MG63 (cell line): ENCODE data around the gene POU6F2. TPM values are rescaled to one million over a fixed set of nuclear protein-coding genes. Genes with fewer than 3 reads are reported as not detected.
A peak's percentile ranks its signal among the peaks of the same experiment; 100 is the strongest.

Source experiments
- DNase-seq: peaks from one replicate; pipeline ENCODE4 v3.0.0-alpha.2; 2020
- H3K27me3 ChIP-seq: fragments of 250-450 bp; sonication (Bioruptor Pico); 2 replicates; pipeline ENCODE4 v1.5.1; 2020; ENCODE audit warnings: mild to moderate bottlenecking, moderate library complexity
- H3K36me3 ChIP-seq: fragments of 250-450 bp; sonication (Bioruptor Pico); 2 replicates; pipeline ENCODE4 v1.5.1; 2020; ENCODE audit warnings: mild to moderate bottlenecking, moderate library complexity
- H3K4me3 ChIP-seq: fragments of 250-450 bp; sonication (Bioruptor Pico); 2 replicates; pipeline ENCODE4 v1.5.1; 2020; ENCODE audit warnings: mild to moderate bottlenecking, moderate library complexity
- H3K9me3 ChIP-seq: fragments of 250-450 bp; sonication (Bioruptor Pico); 2 replicates; pipeline ENCODE4 v1.5.1; 2020; ENCODE audit warnings: mild to moderate bottlenecking, moderate library complexity
- total RNA-seq: library from RNA; depleted of rRNA; stranded (reverse); fragments of >200 nt; shearing (Covaris generic); gene quantifications from 2 replicates; pipeline ENCODE4 v1.2.3, GENCODE V29; 2014; ENCODE audit warnings: low replicate concordance

Gene POU6F2
- total RNA-seq, 1 experiment from 2014 or later = not detected

DNA sequence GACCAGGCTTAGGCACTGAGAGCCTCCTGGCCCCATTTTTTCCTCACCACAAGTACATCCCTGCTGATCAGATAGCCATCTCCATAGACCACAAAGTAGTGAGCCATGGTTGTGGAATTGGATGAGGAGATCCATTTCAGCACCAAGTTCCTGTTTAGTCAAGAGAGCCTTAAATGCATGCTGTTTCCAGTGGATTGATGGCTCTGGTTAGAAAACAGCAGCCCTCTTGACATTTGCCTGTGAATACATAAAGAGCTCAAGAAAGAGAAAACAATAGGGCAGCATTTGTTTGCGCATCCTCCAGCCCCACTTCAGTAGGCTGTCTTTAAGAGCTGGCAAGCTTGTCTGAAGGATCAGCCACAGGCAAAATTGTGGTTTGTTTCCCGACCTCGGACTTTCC is 251.2 kb downstream of the POU6F2 start:
- H3K36me3 ChIP-seq = no peaks in the 10 kb centered on the region
- no peak overlapping the region for H3K4me3 ChIP-seq
- no peaks in the 10 kb centered on the region for H3K27me3 ChIP-seq
- DNase-seq = no peak
- no peaks in the 10 kb centered on the region for H3K9me3 ChIP-seq

DNA sequence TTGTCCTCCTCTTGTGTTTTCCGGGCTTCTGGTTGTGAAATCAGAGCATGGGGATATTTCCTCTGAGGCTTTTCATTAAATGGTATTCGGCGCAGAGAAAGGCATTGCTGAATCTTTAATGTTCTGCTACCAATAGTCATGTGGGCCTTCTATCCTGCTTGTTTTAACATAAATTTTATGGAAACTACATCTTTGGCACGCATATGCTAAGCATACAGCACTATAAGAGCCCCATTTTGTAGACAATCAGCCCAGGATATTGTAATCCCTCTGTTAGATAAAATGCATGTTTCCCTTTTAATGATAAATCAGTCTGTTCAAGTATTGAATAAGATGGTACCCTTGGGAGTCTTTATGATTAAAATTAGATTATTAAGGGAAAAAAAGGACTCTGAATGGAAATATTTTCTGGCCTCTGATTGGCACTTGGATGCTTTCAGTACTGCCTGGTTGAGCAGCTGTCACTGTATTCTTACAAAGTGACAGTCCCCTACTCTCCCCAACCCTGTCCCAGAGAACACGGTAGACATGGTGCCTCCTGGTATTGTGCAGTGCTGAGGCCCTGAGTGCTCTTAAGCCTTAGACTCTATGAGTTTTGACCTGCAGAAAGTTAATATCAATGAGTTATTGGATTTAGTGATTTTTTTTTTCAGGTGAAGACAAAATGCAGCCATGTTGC is 256.3 kb downstream of the POU6F2 start:
- no peak for DNase-seq
- Histone ChIP-seq H3K9me3 (no peaks in the 10 kb centered on the region), H3K36me3 (no peaks in the 10 kb centered on the region), H3K27me3 (no peaks in the 10 kb centered on the region), H3K4me3 (no peak overlapping the region)

DNA sequence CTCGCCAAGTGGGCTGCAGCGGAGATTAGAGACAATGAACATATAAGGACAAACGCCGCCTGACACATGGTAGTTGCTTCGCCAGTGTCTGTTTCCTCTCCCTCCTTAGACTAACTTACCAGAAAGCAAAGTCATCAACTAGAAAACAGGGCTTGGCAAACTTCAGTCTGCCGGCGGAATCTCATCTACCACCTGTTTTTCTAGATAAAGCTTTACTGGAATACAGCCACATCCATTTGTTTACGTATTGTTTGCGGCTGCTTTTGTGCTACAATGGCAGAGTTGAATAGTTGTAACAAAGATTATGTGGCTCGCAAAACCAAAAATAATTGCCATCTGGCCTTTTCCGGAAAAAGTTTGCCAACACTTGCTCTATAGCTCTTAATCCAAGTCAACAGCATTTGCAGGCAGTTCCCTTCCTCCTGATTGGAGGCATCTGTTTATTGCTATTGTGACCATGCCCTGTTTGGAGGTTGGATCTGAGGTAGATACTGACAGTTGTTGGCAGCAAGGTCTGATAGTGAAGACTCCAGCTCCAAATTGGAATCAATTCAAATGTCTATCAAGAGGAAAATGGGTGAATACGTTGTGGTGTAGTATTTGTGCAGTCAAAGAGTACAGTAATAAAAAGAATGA is 260.6 kb downstream of the POU6F2 start:
- Histone ChIP-seq H3K36me3 (no peaks in the 10 kb centered on the region), H3K9me3 (no peaks in the 10 kb centered on the region; the same call in 1 of the 2 replicates), H3K4me3 (no peak overlapping the region), H3K27me3 (no peaks in the 10 kb centered on the region)
- DNase-seq = no peak

DNA sequence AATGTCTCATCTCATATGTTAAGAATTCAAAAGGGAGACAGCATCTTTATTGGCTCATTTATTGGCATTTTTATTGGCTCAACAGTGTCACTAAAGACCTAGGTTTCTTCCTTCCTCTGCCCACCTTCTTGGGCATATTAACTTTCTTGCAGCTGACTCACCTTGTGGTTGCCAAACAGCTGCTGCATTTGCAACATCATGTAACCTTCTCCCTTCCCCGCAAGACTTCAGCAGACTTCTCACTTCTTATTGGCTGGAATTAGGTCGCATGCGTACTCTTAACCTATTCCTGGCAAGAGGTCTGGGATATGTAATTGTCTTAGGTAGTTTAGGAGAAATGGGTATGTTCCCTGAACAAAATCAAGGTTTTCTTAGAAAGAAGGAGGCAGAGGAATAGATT is 263.2 kb downstream of the POU6F2 start:
- no peaks in the 10 kb centered on the region for H3K36me3 ChIP-seq
- no peaks in the 10 kb centered on the region; the same call in 1 of the 2 replicates for H3K9me3 ChIP-seq
- DNase-seq = no peak
- H3K4me3 ChIP-seq = no peak overlapping the region
- no peaks in the 10 kb centered on the region for H3K27me3 ChIP-seq

DNA sequence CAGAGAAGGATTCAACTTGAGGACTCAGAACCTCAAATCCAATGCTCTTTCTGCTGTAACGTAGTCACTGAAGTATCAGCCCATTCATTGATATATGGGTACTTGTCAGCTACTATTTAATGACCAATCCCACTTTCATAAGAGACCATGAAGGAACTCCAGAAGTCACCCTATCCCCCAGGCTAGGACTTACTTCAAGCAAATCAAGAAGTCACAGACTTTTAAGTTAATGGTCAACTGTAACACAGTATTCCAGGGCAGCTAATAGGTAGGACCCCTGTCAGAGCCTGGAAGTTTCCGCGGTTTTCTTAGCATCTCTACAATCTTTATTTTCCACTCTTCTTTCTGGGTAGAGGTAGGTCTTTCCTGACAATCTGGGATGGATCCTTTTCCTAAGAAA is 269.9 kb downstream of the POU6F2 start:
- no peak overlapping the region for H3K4me3 ChIP-seq
- no peak for DNase-seq
- no peaks in the 10 kb centered on the region; the same call in 1 of the 2 replicates for H3K9me3 ChIP-seq
- H3K36me3 ChIP-seq = no peaks in the 10 kb centered on the region
- no peaks in the 10 kb centered on the region for H3K27me3 ChIP-seq

DNA sequence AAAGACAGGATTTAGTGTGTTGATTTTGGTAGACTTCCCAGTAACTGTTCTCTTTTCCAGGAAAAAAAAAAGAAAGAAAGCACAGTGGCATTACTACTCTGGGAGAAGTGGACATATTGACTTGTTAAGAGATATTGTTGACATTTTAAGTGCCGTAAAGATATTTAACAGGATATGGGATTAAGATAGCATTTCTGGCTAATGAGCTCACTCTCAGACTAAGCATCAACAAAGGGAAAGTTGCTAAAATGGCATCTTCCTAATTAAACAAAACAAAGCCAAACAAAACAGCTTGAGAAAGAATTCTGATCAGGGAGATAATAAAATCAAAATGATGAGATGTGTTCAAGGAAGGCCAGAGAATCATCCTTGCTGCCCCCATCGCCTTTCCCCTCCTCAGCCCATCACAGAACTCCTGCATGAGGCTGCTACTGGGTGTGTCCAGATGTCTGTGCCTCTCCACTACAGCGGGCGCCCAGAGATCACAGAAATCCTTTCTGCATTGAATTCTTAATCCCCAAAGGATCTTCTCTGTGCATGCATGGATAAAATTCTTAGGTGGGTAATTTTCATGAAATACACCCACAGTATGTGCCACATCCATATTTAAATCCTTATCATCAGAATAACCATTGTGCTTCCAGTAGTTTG is 270.5 kb downstream of the POU6F2 start:
- Histone ChIP-seq H3K9me3 (no peaks in the 10 kb centered on the region), H3K36me3 (no peaks in the 10 kb centered on the region), H3K27me3 (no peaks in the 10 kb centered on the region), H3K4me3 (no peak overlapping the region)
- DNase-seq = no peak

DNA sequence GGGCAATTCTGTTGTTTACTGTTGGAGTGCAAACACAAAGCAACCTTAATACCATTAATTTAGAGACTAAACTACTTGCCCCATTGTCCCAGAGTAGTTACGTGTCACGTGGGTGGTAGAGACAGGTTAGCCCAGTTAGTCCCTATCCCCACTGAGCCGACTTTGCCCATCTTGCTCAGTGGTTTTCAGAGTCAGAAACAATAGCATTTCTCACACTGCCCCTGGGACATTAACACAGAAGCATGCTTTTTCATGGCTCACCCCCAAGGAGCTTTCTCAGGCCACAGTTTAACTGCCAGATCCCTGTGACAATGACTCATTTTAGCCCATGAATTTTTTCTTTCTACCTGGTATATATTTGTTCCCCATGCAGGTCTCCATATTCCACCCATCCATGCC is 271.0 kb downstream of the POU6F2 start:
- H3K9me3 ChIP-seq = no peaks in the 10 kb centered on the region
- H3K36me3 ChIP-seq = no peaks in the 10 kb centered on the region
- H3K4me3 ChIP-seq = no peak overlapping the region
- no peak for DNase-seq
- H3K27me3 ChIP-seq = no peaks in the 10 kb centered on the region

DNA sequence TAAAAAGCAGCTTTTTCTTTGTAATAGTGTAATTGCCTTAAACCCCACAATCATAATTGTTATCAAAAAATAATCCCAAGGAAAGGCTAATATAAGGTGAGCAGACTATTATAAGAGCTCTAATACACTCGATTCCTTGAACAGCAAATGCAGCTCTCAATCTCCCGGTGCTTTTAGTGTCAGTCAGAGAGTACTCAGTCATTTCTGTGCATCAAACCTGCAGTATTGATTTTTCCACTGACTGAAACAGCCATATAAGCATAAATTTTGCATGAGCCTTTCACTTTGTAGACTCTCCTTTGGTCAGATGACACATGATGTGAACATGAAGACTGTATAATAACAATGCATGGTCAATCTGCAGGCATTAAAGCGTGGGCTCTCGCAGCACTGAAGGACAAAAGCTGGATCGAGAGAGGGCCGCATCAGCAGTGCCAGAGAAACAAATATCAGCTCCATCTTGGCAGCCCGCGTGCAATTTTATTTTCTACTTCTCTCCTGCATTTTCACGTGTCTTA is 272.0 kb downstream of the POU6F2 start:
- no peak overlapping the region for H3K4me3 ChIP-seq
- H3K36me3 ChIP-seq = no peaks in the 10 kb centered on the region
- H3K9me3 ChIP-seq = no peaks in the 10 kb centered on the region
- H3K27me3 ChIP-seq = no peaks in the 10 kb centered on the region
- no peak for DNase-seq

DNA sequence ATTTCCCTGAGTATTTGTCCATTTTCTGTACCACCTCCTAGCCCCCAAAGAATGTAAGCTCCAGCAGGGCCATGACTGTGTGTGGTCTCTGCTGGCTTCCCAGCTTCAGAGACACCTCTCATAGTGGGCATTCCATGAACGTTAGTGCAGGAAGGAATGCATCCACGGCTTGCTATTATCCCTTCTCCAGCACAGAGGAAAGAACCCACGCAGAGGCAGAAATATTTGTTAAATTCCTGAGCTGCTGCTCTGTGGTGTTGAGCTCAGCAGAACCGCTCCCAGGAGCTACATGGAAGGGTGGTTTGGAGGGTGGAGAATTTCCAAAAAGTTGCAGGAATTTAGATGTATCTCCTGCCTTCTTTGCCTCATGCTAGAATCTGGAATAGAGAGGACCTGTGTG is 275.2 kb downstream of the POU6F2 start:
- Histone ChIP-seq H3K4me3 (no peak overlapping the region), H3K9me3 (no peaks in the 10 kb centered on the region), H3K27me3 (no peaks in the 10 kb centered on the region), H3K36me3 (no peaks in the 10 kb centered on the region)
- no peak for DNase-seq

DNA sequence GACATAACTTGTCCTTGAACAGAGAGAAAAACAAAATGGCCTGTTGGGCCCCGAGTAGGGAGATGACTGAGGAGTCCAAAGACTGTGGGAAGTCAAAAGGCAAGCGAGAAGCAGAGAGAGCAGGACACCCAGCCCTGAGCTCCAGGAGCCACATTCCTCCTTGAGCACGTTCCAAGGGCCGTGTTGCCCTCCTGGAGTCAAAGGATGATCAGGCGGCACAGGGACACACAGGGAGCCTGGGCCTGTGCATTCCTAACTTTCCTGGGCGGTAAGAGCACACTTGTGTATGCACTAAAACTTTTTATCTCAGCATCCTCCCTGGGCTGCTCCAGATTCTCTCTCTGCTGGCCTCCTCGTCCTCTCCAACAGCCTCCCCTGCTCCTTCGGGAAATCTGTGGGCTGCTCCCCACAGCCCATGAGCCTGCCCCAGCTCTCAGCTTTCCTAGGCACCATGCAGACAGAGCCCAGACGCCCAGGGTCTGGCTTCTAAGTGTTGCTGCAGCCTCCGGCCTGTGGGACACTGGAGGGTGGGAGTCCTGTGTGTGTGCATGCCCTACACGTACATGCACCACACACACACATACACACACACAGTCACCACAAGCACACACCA is 281.8 kb downstream of the POU6F2 start:
- DNase-seq = no peak
- Histone ChIP-seq H3K27me3 (no peaks in the 10 kb centered on the region), H3K4me3 (no peak overlapping the region), H3K9me3 (no peaks in the 10 kb centered on the region), H3K36me3 (no peaks in the 10 kb centered on the region)

DNA sequence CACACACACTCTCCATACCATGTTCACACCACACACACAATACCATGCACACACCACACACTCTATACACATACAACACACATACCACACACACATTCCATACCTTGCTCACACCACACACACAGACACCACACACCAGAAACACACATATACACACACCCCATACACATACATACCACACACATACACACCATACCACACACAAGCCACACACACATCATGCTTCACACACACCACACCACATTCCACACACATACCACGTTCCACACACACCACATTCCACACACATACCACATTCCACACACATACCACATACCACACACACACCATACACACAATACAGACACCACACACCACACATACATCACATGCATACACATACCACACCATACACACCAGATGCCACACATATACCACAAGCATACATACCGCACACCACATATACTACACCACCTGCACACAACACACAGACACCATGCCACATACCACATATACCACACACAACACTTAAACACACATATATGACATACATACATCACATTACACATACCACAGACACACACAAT is 282.7 kb downstream of the POU6F2 start:
- no peak for DNase-seq
- Histone ChIP-seq H3K9me3 (no peaks in the 10 kb centered on the region), H3K36me3 (no peaks in the 10 kb centered on the region)

DNA sequence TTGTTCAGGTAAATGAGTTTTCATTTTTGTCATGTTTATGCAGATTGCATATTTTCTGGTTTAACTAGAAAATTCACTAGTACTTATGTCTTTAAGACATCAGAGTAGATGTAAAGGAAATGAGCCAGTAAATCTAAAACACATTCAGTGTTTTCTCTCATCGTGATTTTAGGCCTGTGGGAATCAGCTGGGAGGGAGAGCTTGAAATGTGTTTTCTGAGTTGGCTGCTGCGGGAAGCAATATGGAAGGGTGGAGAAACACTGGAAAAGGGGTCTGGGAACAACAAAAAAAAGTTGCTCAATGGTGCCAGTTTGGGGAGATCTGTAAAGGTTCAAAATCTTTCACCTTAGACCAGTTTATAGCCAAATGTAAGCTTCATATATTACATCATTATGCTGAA is 284.1 kb downstream of the POU6F2 start:
- H3K36me3 ChIP-seq = no peaks in the 10 kb centered on the region
- DNase-seq = no peak
- H3K9me3 ChIP-seq = no peaks in the 10 kb centered on the region
- no peaks in the 10 kb centered on the region for H3K27me3 ChIP-seq
- H3K4me3 ChIP-seq = no peak overlapping the region

More for the DNA sequence above, 282.7 kb downstream of the POU6F2 start:
- Histone ChIP-seq H3K4me3 (no peak overlapping the region), H3K27me3 (no peaks in the 10 kb centered on the region)

DNA sequence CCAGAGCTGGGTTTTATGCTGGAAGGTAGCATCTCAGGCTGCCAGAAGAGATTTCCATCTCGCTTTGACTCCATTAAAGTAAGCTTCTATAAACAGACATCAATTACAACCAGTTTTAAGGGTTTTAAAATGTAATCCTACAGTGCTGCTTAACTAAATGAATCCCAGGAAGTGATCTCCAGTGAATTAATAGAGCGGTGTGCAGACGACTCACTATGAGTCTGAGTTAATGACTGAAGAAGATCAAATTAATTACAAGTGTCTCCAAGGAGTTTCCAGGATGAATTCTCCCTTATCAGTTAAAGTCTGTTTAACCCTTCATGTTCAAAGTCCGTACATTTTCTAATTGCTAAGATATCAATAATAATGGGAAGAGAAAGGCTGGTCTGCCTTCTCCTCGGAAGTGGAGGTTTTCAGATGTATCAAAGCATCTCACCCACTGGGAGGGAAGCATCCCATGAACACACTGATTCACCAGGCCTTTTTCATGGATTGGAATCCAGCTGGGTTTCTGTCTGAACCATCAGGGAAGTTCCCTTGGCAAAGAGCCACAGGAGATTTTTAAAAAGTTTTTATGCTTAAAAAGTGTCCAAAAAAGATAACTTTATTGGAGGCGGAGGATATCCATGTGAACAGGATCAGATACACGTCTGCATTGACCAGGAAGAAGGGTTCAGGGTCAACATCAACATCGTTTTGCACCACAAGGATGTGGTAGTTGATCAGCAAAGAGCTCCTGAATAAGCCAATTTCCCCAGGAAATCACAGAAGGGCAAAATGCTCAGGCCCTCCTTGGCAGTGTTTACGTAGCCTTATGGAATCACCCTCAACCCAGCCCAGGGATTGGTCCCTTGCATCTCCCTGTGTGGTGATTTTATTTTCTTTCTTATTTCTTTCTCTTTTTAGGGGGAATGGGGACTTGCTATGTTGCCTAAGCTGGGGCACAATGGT is 288.2 kb downstream of the POU6F2 start:
- Histone ChIP-seq H3K36me3 (no peaks in the 10 kb centered on the region), H3K4me3 (no peak overlapping the region), H3K9me3 (no peaks in the 10 kb centered on the region), H3K27me3 (no peaks in the 10 kb centered on the region)
- no peak for DNase-seq

DNA sequence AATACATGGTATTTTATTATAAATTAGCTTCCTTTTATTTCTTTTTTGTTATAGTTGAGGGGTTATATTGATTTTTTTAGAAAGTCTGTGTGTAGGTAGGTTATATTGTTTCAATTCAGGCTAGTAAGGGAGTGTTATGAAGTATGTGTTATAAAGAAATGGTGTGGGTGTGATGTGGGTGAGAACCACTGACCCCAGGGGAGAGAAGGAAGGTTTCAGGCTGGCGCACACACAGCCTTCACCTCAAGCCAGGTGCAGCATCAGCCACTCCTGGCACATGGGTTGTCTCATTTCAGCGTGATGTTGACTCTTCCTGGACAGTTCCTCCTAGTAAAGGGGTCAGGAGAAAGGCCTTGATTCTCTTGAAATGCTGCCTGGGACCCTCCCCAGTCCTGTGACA is 291.3 kb downstream of the POU6F2 start:
- Histone ChIP-seq H3K36me3 (no peaks in the 10 kb centered on the region), H3K9me3 (no peaks in the 10 kb centered on the region), H3K4me3 (no peak overlapping the region), H3K27me3 (no peaks in the 10 kb centered on the region)
- no peak for DNase-seq

DNA sequence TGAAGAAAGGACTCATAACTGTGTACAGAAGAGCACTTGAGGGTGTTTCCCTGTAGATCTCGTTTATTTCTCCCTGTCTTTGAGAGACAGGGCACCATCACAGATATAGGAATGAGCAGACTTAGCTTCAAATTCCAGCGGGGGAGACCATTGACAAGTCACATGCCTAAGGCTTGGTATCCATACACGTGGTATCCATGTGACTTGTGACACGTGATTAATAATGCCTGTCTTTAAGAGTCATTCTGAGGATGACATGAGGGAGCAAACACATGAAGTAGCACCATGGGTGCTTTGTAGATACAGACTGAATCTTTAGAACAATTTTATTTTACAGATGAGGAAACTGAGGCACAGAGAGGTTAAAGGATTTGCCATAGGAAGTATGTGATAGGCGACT is 292.3 kb downstream of the POU6F2 start:
- H3K9me3 ChIP-seq = no peaks in the 10 kb centered on the region
- no peaks in the 10 kb centered on the region for H3K27me3 ChIP-seq
- H3K4me3 ChIP-seq = no peak overlapping the region
- H3K36me3 ChIP-seq = no peaks in the 10 kb centered on the region
- DNase-seq = no peak

DNA sequence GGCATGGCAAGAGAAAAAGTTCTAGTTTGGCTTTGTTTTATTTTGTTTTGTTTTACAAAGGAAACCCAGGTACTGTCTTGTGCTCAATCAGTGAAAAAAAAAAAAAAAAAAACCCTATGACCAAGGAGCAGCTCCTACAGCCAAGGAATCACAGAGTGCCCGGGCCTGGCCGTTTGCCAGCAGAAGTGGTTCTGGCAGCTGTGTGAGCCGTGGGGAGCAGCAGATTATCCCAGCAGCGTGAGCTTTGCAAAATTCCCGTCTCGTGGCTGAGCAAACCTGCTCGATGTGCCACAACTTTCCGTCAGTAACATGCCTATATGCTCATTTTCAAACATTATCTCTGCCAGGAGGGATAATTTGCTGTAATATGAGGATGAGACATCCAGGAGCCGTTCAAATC is 293.7 kb downstream of the POU6F2 start:
- Histone ChIP-seq H3K4me3 (no peak overlapping the region), H3K36me3 (no peaks in the 10 kb centered on the region), H3K27me3 (no peaks in the 10 kb centered on the region), H3K9me3 (no peaks in the 10 kb centered on the region)
- DNase-seq = peak; percentile 83
